HG03175 (cell line): ENCODE measurements around the gene SYNGR3.

ENCODE experiments used
- ATAC-seq: cut with Tn5 transposase; IDR thresholded peaks from one replicate; pipeline ENCODE4 v1.9.1; 2021; ENCODE audit warnings: mild to moderate bottlenecking, moderate library complexity; ENCODE audit not compliant: unreplicated experiment

The SYNGR3 gene

DNA sequence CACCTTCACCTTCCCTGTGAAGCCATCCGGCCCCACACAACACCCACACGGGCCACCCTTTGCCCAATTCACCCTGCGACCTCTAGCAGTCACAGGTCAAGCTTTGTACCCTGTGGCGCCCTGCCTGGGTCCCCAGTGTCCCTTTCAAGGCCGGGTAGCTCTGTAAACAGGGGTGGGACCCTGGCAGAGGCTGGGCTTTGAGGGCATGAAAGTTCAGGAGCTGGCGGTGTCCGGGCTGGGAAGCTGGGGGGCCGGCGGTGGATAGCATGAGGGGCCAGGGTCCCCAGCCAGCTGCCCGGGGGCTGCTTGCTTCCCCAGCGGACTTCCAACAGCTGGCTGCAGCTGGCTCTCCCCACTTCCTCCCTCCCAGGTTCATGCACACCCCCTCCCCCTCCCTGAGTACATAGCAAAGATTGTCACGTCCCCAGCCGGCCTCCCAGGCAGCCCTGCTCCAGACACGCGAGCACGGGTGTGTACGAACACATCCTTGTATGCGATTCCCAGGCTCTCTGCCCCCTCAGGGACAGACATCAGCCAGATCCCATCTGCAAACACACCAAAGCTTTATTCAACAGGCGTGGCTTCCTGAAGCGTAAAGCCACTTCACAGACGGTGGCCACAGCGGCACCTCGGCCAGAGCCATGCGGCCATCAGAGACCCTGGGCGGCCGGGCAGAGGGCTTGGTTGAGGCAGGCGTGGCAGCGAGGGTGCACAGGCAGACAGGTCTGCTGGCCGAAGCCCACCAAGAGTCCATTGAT, 49.7 kb downstream of the SYNGR3 start:
- ATAC-seq = no peak

- no peak for ATAC-seq
Observed at GRCh38 chr16:2040041-2040786, 50.4 kb downstream of the SYNGR3 start.

DNA sequence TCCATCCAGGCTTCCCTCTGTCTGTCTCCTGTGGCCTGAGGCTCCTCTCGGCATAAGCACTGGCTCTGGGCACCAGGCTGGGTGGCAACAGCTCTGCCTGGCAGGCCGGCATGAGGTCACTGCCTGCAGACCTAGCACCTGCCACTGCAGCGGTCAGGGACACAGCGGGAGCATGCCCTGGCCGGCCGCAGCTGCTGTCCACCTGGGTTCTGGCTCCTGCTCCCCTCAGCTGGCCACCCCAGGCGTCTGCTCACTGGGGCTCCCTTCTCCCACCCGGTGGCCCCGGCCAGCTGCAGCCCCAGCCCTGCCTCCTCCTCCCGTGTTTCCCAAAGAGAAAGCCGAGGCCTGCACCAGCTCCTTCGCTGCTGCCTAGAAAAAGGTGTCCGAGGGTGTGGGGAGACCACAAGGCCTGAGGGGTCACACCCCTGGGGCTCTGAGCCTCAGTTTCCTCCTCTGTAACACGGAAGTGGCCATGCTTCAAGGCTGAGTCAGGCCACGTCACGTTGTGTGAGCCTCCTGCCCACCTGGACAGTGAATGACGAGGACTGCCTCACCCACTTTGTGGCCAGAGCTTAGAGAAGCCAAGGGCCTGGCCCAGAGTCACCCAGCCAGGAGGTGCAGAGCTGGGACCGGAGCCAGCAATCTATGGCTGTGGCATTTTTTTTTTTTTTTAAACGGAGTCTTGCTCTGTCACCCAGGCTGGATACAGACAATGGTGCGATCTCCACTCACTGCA, 51.2 kb downstream of the SYNGR3 start:
- ATAC-seq = no peak

DNA sequence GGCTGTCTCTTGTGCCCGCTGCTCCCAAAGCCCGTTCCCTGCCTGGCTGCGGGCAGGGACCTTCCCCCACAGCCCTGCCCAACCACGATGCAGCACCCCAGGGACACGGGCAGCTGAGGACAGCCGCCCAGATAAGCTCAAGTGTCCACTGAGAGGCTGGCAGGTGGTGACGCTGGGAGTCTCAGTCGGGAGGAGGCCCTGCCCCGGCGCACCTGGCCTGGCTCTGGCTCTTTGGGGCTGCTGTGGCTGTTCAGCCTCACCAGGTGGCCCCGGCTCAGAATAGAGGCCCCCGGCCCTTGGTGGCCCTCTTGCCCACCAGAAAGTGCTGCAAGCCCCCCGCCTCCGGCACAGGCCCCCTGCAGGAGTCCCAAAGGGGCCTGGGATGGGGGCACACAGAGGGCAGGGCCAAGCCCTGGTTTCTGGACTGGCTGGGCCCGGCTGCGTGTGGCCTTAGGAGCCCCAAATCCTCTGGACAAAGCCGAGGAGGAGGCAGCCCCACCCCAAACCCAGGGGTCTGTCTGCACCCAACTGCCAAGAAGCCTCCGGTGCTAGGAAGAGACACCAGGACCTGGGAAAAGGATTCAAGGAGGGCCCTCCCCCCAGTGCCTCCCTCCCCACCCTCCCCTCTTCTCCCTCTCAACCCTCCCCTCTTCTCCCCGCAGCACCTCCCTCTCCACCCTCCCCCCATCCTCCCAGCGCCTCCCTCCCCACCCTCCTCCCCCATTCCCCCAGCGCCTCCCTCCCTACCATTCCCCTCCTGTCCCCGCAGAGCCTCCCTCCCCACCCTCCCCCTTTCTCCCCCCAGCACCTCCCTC, 52.6 kb downstream of the SYNGR3 start:
- ATAC-seq = no peak

DNA sequence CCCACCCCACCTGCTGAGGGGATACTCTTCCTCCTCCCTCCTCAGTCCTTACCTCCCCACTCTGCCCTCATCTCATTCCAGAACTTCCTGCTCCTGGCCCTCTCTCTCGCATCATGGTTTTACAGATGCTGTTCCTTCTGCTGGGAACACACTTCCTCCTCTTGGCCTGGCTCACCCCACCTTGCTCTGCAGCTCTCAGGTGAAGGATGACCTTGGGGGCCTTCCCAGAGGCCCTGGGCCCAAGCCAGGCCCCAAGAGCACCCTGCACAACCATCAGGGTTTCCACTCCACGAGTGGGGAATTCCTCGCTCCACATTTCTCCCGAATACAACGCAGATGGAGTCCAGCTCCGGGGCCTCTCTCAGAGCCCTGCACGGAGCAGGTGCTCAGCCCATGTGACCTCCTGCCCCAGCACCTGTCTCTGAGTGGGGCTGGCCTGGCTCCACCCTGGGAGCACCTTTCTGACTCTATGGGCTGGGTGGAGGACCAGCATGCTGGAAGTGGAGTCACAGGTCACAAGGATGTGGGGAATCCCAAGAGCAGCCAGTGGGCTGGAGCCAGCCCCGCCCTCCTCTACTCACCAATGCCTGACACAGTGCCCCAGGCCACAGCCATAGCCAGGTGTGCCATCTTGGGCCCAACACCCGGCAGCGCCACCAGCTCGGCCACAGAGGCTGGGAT, 53.4 kb downstream of the SYNGR3 start:
- no peak for ATAC-seq
